OCI-LY3 (cell line): Measurements from ENCODE around the gene RABL2B.

ENCODE experiments used
- H2AFZ ChIP-seq: fragments of 200-600, 300-600 bp; shearing (Covaris generic); 2 replicates; pipeline ENCODE4 v1.6.0; 2014; ENCODE audit warnings: antibody characterized with exemption, low read depth, low read length
- H3K27ac ChIP-seq: fragments of 200-600, 300-600 bp; sonication (generic); 2 replicates; pipeline ENCODE4 v1.5.1; 2014; ENCODE audit warnings: mild to moderate bottlenecking, low read length, moderate library complexity, mixed read lengths
- H3K27me3 ChIP-seq: fragments of 200-600, 300-600 bp; sonication (generic); 2 replicates; pipeline ENCODE4 v1.6.1; 2014; ENCODE audit warnings: low read depth, low read length, mixed read lengths
- H3K36me3 ChIP-seq: fragments of 200-600, 300-600 bp; sonication (generic); replicated peaks from 2 replicates; pipeline ENCODE3; 2014; ENCODE audit warnings: low read depth, low read length, mixed read lengths
- H3K4me1 ChIP-seq: fragments of 300-600, 200-600 bp; sonication (generic); 2 replicates; pipeline ENCODE4 v1.6.1; 2014; ENCODE audit warnings: low read length, mixed read lengths
- H3K4me2 ChIP-seq: fragments of 200-600, 300-600 bp; sonication (generic); 2 replicates; pipeline ENCODE4 v1.6.1; 2014; ENCODE audit warnings: low read length, mixed read lengths
- H3K4me3 ChIP-seq: fragments of 300-600, 200-600 bp; sonication (generic); 2 replicates; pipeline ENCODE4 v1.5.1; 2014; ENCODE audit warnings: antibody characterized with exemption, mild to moderate bottlenecking, low read length, moderate library complexity
- H3K79me2 ChIP-seq: fragments of 300-600, 200-600 bp; shearing (Covaris generic); 2 replicates; pipeline ENCODE4 v1.6.1; 2014; ENCODE audit warnings: mild to moderate bottlenecking, low read length, mixed read lengths
- H3K9ac ChIP-seq: fragments of 300-600, 200-600 bp; shearing (Covaris generic); 2 replicates; pipeline ENCODE4 v1.6.0; 2014; ENCODE audit warnings: mild to moderate bottlenecking, low read length, moderate library complexity
- H3K9me3 ChIP-seq: fragments of 200-600, 300-600 bp; shearing (Covaris generic); 2 replicates; pipeline ENCODE4 v1.6.1; 2014; ENCODE audit warnings: low read length, mixed read lengths; ENCODE audit not compliant: insufficient read depth
- H4K20me1 ChIP-seq: fragments of 200-600, 300-600 bp; sonication (generic); 2 replicates; pipeline ENCODE4 v1.6.1; 2016; ENCODE audit warnings: low read length, mixed read lengths; ENCODE audit not compliant: insufficient read depth
- CTCF ChIP-seq: fragments of 200-600, 300-600 bp; sonication (generic); IDR thresholded peaks from 2 replicates; pipeline ENCODE4 v1.5.1; 2014; ENCODE audit warnings: antibody characterized with exemption, low read length, low read depth
- EZH2phosphoT487 ChIP-seq: fragments of 200-600 bp; shearing (Covaris generic); IDR thresholded peaks from 2 replicates; pipeline ENCODE4 v1.6.1; 2018; ENCODE audit warnings: antibody characterized with exemption, mixed run types, low read depth

The RABL2B gene

GRCh38 chr22:50723991-50724390 is 59.4 kb downstream of the RABL2B start:
- TF ChIP-seq EZH2phosphoT487, result no peak
- no peak for TF ChIP-seq CTCF
- no peaks in the 10 kb centered on the region for H3K27me3 ChIP-seq
- peak overlapping the region; percentile 18; the same call in 1 of the 2 replicates for H3K4me2 ChIP-seq
- H4K20me1 ChIP-seq, result no peaks in the 10 kb centered on the region
- no peaks in the 10 kb centered on the region for H3K79me2 ChIP-seq
- H3K4me1 ChIP-seq, result peaks cover 6% of the 10 kb centered on the region
- H3K9ac ChIP-seq, result no peak overlapping the region
- no peaks in the 10 kb centered on the region for H3K9me3 ChIP-seq
- H3K36me3 ChIP-seq, result no peaks in the 10 kb centered on the region
- H3K27ac ChIP-seq, result no peak overlapping the region
- H3K4me3 ChIP-seq, result no peak overlapping the region
- H2AFZ ChIP-seq, result 0 out of 2 replicates have a peak overlapping the region, but pooled peaks have one; percentile 8

GRCh38 chr22:50722716-50723428 is 60.6 kb downstream of the RABL2B start:
- Histone ChIP-seq H3K27ac (no peak overlapping the region), H3K4me2 (no peak overlapping the region), H3K9ac (no peak overlapping the region), H3K4me3 (no peak overlapping the region), H3K79me2 (no peaks in the 10 kb centered on the region), H3K36me3 (no peaks in the 10 kb centered on the region), H3K9me3 (no peaks in the 10 kb centered on the region), H2AFZ (no peak overlapping the region), H4K20me1 (no peaks in the 10 kb centered on the region), H3K27me3 (no peaks in the 10 kb centered on the region), H3K4me1 (peaks cover 6% of the 10 kb centered on the region)
- no peak for TF ChIP-seq EZH2phosphoT487
- no peak for TF ChIP-seq CTCF

GRCh38 chr22:50722048-50722701 is 61.3 kb downstream of the RABL2B start:
- Histone ChIP-seq H3K9ac (no peak overlapping the region), H3K27me3 (no peaks in the 10 kb centered on the region), H2AFZ (no peak overlapping the region), H3K9me3 (no peaks in the 10 kb centered on the region), H3K4me1 (peaks cover 6% of the 10 kb centered on the region), H3K79me2 (no peaks in the 10 kb centered on the region), H4K20me1 (no peaks in the 10 kb centered on the region), H3K36me3 (no peaks in the 10 kb centered on the region), H3K27ac (no peak overlapping the region), H3K4me3 (no peak overlapping the region), H3K4me2 (no peak overlapping the region)
- TF ChIP-seq EZH2phosphoT487, result no peak

- no peak for TF ChIP-seq EZH2phosphoT487
- TF ChIP-seq CTCF, result no peak
- no peak overlapping the region for H3K4me3 ChIP-seq
- H3K36me3 ChIP-seq, result no peaks in the 10 kb centered on the region
- no peak overlapping the region for H2AFZ ChIP-seq
- H3K79me2 ChIP-seq, result no peaks in the 10 kb centered on the region
- H3K27ac ChIP-seq, result no peak overlapping the region
- no peaks in the 10 kb centered on the region for H4K20me1 ChIP-seq
- no peak overlapping the region for H3K4me2 ChIP-seq
- H3K27me3 ChIP-seq, result no peaks in the 10 kb centered on the region
- no peak overlapping the region for H3K9ac ChIP-seq
- H3K4me1 ChIP-seq, result peaks cover 6% of the 10 kb centered on the region
- no peaks in the 10 kb centered on the region for H3K9me3 ChIP-seq
These were observed 62.1 kb downstream of the RABL2B start for GRCh38 chr22:50721257-50721844.
